Cardiac septum (tissue), 1 donor: ENCODE results near the gene KCNN1. TPM values are rescaled to one million over a fixed set of nuclear protein-coding genes. Genes with fewer than 3 reads are reported as not detected.
A peak's percentile ranks its signal among the peaks of the same experiment; 100 is the strongest.

Experiments
- DNase-seq: peaks from one replicate; pipeline ENCODE4 v3.0.0-alpha.2; 2020; ENCODE audit warnings: low spot score
- intact Hi-C: fragments of 100-400 bp; cut with DNase I; formaldehyde crosslinking; loops from one replicate; pipeline ENCODE4 v1.14.0; 2022
- total RNA-seq: library from RNA; stranded (reverse); fragmentation: NEBNext Ultra II Directional; extraction: Animal tissue kit (Norgen Biotek cat#: 25700); gene quantifications from one replicate; pipeline ENCODE4 v1.2.1, GENCODE V29; 2021
- donor health status: DM: no; HTN: no; CAD: no.

The KCNN1 gene
- total RNA-seq, 1 donor from 2014 or later = 0.19 TPM

DNA sequence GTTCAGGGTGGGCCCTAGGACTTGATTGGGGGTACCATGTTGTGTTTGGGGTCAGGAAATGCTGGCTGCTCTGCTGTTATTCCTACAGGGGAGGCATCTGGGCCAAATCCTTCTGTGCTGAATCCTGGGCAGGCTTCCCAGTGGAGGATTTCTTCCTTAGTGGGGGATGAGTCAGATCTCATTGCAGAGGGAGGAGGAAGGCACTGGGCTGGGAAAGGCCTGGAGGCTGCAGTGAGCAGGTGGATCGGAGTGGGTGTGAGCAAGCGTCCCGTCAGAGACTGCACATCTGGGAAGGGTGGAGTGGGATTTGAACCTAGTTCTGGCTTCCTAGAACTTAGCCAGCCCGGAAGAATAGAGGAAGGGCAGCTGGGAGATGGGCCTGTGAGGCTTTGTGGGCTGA, 22.6 kb upstream of the KCNN1 start:
- DNase-seq = no peak
- intact Hi-C loops = no loop called here

DNA sequence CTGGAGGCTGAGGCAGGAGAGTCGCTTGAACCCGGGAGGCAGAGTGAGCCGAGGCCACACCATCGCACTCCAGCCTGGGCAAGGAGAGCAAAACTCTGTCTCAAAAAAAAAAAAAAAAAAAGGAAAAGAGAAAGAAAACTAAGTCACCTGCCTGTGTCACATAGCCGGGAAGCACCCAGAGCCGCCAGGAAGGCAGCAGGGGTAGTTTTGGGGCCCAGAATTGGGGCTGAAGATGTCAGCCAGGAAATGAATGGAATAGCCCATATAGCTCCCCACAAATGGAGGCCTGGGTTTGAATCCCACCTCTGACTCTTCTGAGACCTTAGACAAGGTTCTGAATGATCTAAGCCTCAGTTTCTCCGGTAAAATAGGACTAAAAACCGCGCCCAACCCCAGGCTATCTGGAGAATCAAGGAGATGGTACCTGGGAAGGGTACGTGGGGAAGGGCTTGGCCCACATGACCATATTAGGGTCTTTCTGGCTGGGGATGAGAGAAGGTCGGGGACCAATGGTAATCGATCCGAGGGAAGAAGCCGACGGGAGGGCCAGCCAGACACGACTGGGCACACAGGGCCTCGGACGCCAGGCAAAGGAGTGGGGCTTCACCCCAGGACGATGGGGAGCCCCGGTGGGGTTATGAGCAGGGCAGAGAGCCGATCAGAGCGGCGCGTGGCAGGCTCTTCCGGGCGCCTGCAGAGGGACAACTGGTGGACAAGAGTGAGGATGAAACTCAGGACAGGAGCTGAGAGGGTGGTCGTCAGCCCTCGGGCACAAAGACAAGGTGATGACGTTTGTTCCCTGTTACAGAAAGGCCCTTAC, 19.7 kb upstream of the KCNN1 start:
- intact Hi-C loops = loop anchor here (2.0 kb wide), 1 partner anchor 50 kb away; no protein-coding TSS in a partner anchor
- DNase-seq = no peak

DNA sequence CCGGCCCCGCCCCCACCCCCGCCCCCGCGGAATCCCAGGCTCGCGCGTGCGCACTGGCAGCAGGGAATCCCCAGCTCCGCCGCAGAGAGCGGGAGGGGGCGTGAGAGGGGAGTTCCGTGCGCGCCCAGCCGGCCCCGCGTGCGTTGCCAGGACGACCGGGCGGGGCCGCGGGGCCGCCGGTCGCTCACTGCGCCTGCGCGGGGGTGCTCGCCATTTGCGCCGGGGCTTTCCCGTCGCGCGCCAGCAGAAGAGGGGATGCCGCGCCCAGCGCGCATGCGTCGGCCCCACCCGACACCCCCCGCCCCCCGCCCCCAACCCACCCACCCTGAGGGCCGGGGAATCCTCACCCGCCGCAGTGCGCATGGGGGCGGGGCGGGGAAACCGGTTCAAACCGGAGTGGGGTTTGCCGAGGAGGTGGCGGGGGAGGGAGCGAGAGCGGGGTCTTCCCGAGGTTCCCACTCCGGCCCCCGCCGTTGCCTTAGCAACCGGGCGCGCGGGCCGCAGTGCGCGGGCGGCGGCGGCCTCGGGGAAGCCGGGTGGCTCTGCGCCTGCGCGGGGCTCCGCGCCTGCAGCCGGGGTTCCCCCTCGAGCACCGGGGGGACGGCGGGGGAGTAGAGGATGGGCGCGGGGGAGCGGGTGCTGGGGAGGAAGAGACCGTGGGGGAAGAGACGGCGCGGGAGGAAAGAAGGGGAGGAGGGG, 18.9 kb upstream of the KCNN1 start:
- DNase-seq = peak; percentile 95
- intact Hi-C loops = loop anchor here (2.0 kb wide), 1 partner anchor 49 kb away; no protein-coding TSS in a partner anchor

DNA sequence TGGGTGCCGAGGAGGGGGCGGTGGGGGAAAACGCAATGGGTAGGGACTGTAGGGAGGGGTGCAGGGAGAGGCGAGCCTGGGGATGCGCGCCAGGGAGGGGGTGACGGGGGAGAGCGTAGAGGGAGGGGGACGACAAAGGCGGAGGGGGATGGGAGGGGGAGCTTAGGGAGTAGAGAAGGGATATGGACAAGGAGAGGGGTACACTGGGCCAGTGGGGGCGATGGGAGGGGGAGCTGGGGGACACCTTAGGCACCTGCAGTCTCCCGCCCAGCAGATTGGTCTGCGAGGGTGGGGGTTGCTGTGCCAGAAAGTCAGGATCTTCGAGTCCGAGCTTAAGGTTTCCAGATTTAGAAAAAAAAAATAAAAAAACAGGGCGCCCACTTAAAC, 18.4 kb upstream of the KCNN1 start:
- no peak for DNase-seq
- intact Hi-C loops = no loop called here

DNA sequence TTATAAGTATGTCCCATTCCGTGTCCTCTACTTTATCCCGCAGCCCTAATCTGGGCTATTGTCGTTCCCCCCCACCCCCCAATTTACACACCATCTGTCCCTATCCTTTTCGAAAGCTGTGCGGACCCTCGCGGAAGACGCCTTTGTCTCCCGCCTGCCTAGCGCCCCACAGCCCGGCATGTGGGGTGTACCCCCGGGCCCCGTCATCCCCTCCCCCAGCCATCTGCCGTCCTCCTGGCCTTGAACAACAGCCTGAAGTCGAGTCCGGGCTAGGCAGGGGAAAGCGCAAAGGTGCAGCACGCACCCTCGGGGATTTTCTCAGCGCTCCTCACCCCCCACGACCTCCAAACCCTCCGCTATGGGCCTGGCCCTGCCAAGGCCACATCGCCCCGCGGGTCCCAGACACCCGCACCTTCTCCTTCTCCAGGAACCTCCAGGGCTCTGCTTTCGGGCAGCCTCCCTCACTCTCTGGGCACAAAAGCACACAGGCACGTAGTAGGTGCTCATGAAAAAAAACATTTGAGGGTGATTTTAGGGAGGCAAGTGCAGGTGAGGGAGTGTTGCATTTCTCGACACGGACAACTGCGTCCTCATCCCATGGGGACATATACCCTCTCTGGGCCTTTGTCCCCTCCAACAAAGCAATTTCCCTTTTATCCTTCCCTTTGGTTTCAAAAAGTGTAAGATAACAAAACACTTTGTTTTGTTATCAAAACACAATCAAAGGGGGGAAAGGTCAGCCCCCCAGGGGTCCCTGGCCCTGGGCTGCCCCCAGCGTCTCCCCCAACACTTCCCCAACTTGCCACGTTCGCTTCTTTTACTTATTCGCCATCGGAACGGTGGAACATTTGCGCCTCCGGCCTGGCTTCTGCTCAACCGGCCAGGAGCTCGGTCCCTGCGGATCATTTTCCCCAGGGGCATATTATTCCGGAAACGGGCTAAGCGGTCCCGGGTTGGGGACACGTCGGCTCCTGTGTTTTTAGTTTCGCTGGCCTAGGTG, 17.7 kb upstream of the KCNN1 start:
- DNase-seq = no peak
- intact Hi-C loops = no loop called here

DNA sequence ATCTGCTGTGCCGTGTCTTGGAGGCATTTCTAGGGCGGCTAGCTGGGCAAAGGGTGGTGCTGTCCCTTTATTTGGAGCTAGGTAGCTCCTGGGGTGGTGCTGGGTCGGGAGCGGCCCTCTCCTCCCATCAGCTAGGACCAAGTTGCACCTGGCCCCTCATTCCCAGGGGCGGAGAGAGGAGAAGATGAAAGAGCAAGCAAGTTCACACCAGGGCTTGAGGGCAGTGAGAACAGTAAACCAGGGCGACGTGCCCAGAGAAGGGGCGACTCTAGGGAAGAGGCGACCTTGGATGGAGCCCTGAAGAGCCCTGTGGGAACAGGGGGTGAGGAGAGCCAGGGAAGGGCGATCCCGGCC, 17.0 kb upstream of the KCNN1 start:
- intact Hi-C loops = no loop called here
- DNase-seq = no peak

DNA sequence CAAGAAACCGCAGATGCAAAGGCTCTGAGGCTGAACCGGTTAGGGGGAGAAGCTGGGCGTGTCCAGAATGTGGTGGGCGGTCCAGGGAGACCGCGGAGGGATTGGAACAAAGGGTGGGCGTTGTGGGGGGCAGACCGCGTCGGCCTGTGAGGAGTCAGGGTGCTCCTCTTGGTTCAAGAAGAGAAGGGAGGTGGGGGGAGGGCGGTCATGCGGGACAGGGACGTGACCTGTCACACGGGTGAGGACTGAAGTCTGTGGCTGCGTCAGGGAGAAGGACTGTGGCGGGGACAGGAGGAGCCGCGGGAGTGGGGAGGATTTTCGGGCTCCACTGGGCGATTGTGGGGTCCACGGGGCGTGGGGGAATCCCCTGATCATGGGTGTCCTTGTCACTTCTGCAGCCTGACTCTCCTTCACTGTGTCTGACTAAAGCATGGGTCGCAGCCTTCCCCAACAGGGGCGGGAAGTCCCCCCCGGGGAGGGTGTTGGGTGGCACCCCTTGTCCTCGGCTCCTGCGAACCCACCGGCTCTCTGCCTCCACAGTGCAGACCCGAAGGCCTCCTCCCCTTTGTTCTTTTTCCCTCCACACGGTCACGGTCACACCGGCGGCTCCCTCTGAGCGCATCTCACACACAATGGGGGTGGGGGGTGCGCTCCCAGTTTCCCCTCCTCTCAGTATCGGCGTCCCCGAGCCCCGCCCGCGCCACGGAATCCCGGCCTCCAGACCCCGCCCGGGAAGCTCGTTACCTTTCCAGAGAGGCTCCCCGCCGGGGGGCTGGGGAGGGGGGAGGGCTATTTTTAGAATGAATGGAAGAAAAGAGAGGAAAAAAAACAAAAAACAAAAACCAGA, 16.4 kb upstream of the KCNN1 start:
- DNase-seq = no peak
- intact Hi-C loops = no loop called here

DNA sequence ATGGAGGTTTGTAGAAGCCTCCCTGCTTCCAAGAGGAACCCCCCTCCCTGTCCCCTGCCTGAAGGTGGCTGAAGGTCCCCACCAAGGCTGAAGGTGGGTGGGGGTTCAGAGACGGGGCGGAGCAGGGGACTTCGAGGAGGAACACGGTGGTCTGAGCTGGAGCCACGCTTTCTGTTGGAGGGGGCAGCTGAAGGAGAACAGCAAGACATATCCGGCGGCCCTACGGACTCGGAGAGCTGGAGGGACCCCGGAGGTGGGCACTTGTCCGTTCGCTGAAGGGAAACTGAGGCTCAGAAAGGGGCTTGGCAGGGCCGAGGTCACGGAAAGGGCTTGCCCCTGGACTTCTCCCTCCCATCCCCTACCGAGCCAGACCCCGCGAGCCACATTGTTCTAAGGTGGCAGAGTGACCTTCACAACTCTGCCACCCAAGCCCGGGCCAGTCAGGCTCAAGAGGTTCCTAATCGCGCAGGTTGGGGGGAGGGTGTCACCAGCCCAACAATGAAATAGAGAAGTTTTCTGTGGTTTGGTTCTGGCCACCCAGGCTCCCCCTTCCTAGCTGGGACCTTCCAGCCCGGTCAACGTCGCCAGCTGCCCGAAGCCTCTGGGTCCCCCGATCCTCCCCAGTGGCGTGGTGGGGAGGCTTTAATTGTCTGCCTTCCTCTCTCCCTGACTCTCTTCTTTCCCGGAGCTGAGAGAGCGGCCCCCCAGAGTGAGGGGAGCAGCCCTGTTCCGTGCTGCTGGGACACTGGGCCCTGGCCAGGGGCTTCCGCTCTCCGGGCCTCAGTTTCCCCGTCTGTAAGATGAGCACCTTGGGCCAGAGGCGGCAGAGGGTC, 15.5 kb upstream of the KCNN1 start:
- no peak for DNase-seq
- intact Hi-C loops = no loop called here

DNA sequence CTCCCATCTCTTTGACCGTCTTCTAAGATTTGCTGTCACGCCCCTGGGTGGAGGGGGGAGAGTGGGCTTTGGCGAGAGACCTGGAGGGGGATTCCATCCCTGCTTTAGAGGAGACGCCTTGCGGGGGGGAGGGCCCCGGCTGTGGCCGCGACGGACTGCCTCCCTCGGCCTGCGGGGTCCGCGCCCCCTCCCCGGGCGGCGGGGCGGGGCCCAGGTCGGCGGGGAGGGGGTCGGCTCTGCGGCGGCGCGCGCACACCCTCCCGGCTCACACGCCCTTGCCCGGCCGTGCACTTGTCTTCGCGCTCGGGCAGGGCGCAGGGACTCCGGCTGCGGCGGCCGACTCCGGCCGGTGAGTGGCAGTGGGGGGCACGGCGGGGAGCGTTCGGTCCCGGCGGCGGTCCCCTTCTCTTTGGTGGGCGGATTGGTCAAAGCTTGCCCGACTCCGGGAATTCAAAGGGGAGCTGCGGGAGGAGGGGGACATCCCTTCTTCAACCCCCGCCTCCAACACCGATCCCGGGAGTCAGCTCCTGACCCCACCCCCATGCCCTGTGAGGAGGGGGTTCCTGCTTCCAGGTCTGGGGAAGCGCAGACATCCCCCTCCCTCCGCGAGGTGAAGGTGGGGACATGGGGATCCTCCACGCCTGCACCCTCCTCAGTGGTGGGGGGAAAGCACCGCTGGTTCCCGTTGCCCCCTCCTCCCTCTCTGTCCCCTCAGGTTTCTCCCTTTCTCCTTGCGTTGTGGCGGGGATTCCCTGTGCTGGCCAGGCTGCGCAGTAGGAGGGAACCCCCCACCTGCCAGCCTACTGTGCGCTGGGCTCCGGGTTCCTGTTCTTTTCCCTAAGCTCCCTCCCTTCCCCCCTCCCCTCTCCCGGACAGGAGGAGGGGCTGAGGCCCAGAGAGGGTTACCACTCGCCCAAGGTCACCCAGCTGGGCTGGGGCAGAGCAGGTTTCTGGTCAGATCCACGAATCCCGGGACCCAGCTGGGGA, 14.6 kb upstream of the KCNN1 start:
- intact Hi-C loops = no loop called here

DNA sequence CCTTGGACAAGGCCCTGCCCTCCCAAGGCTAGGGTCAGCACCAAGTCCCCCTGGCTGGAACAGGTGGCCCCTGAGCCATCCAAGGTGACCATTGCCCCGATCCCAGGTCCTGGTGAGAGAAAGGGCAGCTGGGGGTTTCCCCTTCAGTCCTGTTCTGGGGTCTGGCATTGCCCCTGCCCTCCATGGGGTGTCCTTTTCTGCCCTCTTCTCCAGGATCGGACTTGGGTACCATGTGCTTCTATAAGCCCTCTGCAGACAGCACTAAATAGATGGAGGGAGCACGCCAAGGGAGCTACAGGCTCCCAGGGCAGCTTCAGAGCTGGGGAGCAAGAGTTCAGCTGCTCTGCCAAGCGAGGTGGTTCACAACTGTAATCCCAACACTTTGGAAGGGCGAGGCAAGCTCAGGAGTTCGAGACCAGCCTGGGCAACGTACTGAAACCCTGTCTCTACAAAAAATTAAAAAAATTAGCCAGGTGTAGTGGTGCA, 13.5 kb upstream of the KCNN1 start:
- intact Hi-C loops = no loop called here
- DNase-seq = no peak

More for the DNA sequence above, 14.6 kb upstream of the KCNN1 start:
- DNase-seq = no peak

DNA sequence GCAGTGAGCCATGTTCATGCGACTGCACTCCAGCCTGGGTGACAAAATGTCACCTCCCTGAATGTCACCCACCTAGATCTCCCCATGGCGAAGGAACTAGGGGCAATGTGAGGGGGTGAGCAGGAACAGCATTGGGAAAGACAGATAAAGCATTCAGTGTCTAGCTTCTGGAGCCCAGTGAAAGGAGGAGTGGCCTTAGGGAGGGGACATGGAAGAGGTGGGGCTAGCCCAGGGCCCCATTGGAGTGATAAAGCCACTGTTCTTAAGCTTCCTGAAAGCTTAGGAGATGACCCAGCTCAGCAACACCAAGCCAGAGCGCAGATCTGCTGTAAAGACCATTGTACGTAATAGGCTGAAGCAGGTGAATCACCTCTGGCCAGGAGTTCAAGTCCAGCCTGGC, 13.0 kb upstream of the KCNN1 start:
- intact Hi-C loops = no loop called here

DNA sequence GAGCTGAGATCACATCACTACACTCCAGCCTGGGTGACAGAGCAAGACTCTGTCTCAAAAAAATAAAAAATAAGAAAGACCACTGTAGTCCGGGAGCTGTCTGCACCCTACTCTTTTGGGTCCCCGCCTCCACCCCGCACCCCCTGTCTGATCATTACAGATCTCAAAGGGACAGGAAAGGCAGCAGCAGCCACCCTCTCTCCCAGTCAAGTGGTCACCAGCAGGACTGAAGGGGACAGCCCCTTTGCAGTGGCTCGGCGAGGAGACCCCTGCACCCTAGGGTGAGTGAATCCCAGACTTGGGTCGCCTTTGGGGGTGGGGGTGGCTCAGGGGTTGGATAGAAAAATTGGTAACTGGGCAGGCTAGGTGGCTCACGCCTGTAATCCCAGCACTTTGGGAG, 12.5 kb upstream of the KCNN1 start:
- no peak for DNase-seq
- intact Hi-C loops = no loop called here

More for the DNA sequence above, 13.0 kb upstream of the KCNN1 start:
- DNase-seq = no peak

DNA sequence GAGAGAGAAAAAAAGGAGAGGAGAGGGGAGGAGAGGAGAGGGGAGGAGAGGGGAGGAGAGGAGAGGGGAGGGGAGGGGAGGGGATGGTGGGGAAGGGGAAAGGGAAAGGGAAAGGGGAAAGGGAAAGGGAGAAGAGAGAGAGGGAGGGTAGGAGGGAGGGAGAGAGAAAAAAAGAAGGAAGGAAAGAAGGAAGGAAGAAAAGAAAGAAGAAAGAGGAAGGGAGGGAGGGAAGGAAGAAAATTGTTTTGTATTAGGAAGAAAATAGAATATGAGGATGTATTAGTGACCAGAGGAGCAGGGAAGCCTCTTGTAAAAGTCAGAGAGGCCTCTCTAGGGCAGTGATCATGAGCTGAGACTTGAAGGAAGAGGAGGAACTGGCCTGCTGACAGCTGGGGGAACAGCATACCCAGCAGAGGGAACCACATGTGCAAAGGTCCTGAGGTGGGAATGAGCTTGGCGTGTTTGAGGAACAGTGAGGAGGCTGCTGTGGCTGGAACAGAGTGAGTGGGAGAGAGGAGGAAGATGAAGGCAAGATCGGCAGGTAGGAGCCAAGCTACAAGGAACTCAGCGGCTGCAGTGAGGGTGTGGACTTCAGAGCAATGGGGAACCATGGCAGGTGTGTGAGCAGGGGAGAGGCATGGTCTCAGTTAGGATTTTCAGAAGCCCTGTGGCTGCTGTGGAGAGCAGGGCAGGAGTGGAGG, 9.6 kb upstream of the KCNN1 start:
- no peak for DNase-seq
- intact Hi-C loops = no loop called here

DNA sequence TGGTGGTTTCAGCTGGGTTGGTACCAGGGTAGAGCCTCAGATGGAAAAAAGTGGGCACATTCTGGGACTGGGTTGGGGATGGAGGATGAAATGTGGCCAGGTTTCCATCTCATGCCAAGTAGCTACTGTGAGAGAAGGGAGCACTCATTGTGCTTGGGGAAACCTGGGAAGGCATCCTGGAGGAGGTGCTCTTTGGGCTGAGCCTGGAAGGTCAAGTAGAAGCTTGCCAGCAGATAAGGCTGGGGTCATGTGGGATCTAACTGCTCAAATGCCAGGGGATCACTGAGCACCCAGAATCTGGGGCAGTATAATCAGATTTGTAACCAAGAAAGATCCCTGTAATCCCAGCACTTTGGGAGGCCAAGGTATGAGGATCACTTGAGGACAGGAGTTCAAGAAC, 9.0 kb upstream of the KCNN1 start:
- intact Hi-C loops = no loop called here
- no peak for DNase-seq

DNA sequence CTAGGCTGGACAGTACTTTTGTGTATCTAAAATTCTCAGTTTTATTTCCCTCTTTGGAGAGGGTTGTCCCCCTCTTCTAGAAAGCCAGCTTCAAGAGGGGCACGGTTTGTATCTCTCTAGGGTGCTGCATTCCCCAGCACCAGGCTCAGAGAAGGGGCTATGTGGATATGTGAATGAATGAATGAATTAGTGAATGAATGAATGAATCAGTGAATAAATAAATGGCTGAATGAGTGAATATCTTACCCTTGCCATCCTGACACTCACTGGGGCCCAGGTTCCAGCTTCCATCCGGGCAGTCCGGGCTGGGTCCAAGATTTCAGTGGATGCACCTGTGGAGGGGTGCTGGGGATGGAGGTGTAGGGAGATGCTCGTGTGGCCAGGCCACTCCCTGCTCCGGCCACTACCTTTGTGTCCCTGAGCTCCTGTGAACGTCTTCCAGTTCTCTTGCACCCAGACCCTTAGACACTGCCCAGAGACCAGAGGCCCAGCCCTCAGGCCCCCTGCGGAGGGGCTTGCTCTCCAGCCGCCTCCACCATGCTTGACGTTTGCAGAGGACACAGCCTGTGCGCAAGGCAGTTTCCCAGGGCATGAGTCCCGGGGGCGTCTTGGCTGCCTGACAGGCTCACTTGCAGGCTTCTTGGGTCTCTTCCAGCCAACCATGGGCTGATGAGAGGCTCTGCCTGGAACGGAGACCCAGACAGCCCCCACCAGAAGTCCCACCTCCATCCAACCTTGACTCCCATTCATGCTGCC, 2.8 kb upstream of the KCNN1 start:
- intact Hi-C loops = no loop called here
- no peak for DNase-seq
